ENCODE data around the gene CHST9.

- TF ChIP-seq CTCF (IDR thresholded peaks at IDR 0.05): no peak
- no peak for TF ChIP-seq POLR2AphosphoS5 (IDR thresholded peaks at IDR 0.05)
- no peak for TF ChIP-seq POLR2A (IDR thresholded peaks at IDR 0.05)
Observed at GRCh38 chr18:27202741-27203140, 17.6 kb upstream of the CHST9 start.

Data from prostate gland (tissue), 2 donors.